B cell (primary cell): ENCODE data around the gene CEP250.

Source experiments
- CTCF ChIP-seq: fragments of 200-600 bp; IDR thresholded peaks from one replicate; pipeline ENCODE4 v1.8.0; 2022; ENCODE audit warnings: antibody characterized with exemption, mild to moderate bottlenecking
- EZH2 ChIP-seq: IDR thresholded peaks from 2 replicates; pipeline ENCODE4 v1.6.1; 2012; ENCODE audit warnings: borderline replicate concordance, low read depth, mild to moderate bottlenecking, moderate library complexity, low read length; ENCODE audit not compliant: insufficient read depth, poor library complexity, severe bottlenecking

DNA sequence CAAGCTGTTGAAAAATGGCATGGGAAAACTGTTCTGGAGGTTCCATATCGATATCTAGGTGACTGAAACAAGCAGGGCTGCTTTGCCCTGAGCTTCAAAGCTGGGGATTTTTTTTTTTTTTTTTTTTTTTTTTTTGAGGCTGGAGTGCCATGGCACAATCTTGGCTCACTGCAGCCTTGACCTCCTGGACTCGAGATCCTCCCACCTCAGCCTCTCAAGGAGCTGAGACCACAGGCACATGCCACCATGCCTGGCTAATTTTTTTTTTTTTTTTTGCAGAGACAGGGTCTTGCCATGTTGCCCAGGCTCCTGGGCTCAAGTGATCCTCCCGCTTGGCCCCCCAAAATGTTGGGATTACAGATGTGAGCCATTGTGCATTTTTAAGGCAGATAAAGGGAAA, 97.5 kb downstream of the CEP250 start:
- no peak for TF ChIP-seq EZH2
- no peak for TF ChIP-seq CTCF
